Transverse colon (tissue), 4 donors: ENCODE results near the gene PDZD2. TPM values are rescaled to one million over a fixed set of nuclear protein-coding genes. Genes with fewer than 3 reads are reported as not detected.
"Not testable (repeated sequence)": the region's sequence is repeated elsewhere in the genome, so short reads cannot be mapped to it uniquely, and the experiment has no call there.

ENCODE experiments used
- DNase-seq: peaks from one replicate; pipeline ENCODE4 v3.0.0-alpha.2; 2019
- H3K27ac ChIP-seq, 4 donors: fragments of 200-600 bp; sonication (generic); 2 replicates each; pipeline ENCODE4 v1.5.1; 2016 to 2018; ENCODE audit warnings: inconsistent platforms in 4 of 4
- H3K27me3 ChIP-seq: fragments of 200-600 bp; sonication (generic); 2 replicates; pipeline ENCODE4 v1.5.1; 2017; ENCODE audit warnings: inconsistent platforms
- H3K36me3 ChIP-seq, 4 donors: fragments of 200-600 bp; sonication (generic); 2 replicates each; pipeline ENCODE4 v1.5.1; 2017 to 2019; ENCODE audit warnings: inconsistent platforms in 4 of 4
- H3K4me1 ChIP-seq, 4 donors: fragments of 200-600 bp; sonication (generic); 2 replicates each; pipeline ENCODE4 v1.5.1; 2017 to 2020; ENCODE audit warnings: inconsistent platforms in 4 of 4
- H3K4me3 ChIP-seq, 4 donors: fragments of 200-600 bp; sonication (generic); 1 replicate in 1 of 4; 2 replicates in 3 of 4; pipeline versions ENCODE4 v1.5.1 to v1.6.1; 2017 to 2019; ENCODE audit warnings: inconsistent platforms in 4 of 4
- H3K9me3 ChIP-seq, 2 donors: fragments of 200-600 bp; sonication (generic); 2 replicates each; pipeline ENCODE4 v1.5.1; 2017 to 2019; ENCODE audit warnings: inconsistent platforms in 2 of 2
- CTCF ChIP-seq, 5 experiments: fragments of 200-600 bp in 3 of 5; fragments of 450-650 bp in 2 of 5; sonication (generic) in 3 of 5; IDR thresholded peaks; 1 replicate in 2 of 5; 2 replicates in 3 of 5; pipeline ENCODE4 v1.5.1; 2016 to 2017; ENCODE audit warnings: antibody characterized with exemption in 5 of 5, inconsistent platforms in 3 of 5, mild to moderate bottlenecking in 2 of 5, moderate library complexity in 1 of 5
- EP300 ChIP-seq: sonication (generic); formaldehyde crosslinking; IDR thresholded peaks from one replicate; pipeline ENCODE4 v1.6.1; 2017; ENCODE audit warnings: antibody characterized with exemption, low read depth
- POLR2A ChIP-seq: fragments of 450-650 bp; IDR thresholded peaks from one replicate; pipeline ENCODE4 v1.6.1; 2016; ENCODE audit warnings: antibody characterized with exemption, mild to moderate bottlenecking, moderate library complexity
- POLR2AphosphoS5 ChIP-seq, 3 donors: sonication (generic); formaldehyde crosslinking; IDR thresholded peaks; one replicate each; pipeline ENCODE4 v1.6.1; 2016; ENCODE audit warnings: antibody characterized with exemption in 3 of 3
- WGBS, 2 donors: methylation state at CpG; one replicate each; pipeline ENCODE4 v1.1.5; 2018; ENCODE audit warnings: low coverage in 1 of 2; 5-methylcytosine and 5-hydroxymethylcytosine counted together
- in situ Hi-C, 4 donors: fragments of 200-750 bp; cut with MboI; loops; one replicate each; pipeline versions ENCODE4 v1.15.0 to v1.15.1; 2017; ENCODE audit warnings: low sequenced_read_pairs in 3 of 4, low pct_ligation_motif_present in 1 of 4, low pct_unique_long_range_greater_than_20kb in 1 of 4
- intact Hi-C: fragments of 100-400 bp; cut with DNase I; formaldehyde crosslinking; loops from one replicate; pipeline ENCODE4 v1.15.1; 2023; ENCODE audit warnings: low total_unique reads
- total RNA-seq, 4 donors: library from RNA; depleted of rRNA; stranded (reverse); fragments of >200 nt; gene quantifications; one replicate each; pipeline ENCODE4 v1.1.0, GENCODE V29; 2016

PDZD2 gene
- total RNA-seq, 4 donors from 2014 or later, result 2.0 to 3.7 (median 2.8) TPM

- peaks cover 0 to 11% (median 4%) of the 10 kb centered on the region in 4 donors for H3K4me1 ChIP-seq
- DNase-seq, result no peak
- no peak overlapping the region for H3K4me3 ChIP-seq
- no peaks in the 10 kb centered on the region for H3K27me3 ChIP-seq
- H3K36me3 ChIP-seq, result no peaks in the 10 kb centered on the region
- TF ChIP-seq CTCF (IDR thresholded peaks at IDR 0.05) (no peak), POLR2A (no peak), EP300 (no peak), POLR2AphosphoS5 (IDR thresholded peaks at IDR 0.05) (no peak)
- intact Hi-C loops (no loop called here), in situ Hi-C loops (no loop called here)
- no peak overlapping the region for H3K27ac ChIP-seq
- 88 to 93% methylated on average over 3 of the region's 3 CpGs for WGBS, 2 donors
- H3K9me3 ChIP-seq, result no peaks in the 10 kb centered on the region
Observed at GRCh38 chr5:32030222-32030621, 391.3 kb downstream of the PDZD2 start.

- Histone ChIP-seq H3K36me3 (no peaks in the 10 kb centered on the region), H3K27me3 (no peaks in the 10 kb centered on the region), H3K4me1 (peaks cover 0 to 11% (median 4%) of the 10 kb centered on the region in 4 donors), H3K4me3 (no peak overlapping the region), H3K9me3 (no peaks in the 10 kb centered on the region), H3K27ac (no peak overlapping the region)
- intact Hi-C loops (no loop called here), in situ Hi-C loops (no loop called here)
- WGBS, 2 donors, result 89 to 100% methylated on average over 1 to 5 of the region's 5 CpGs
- DNase-seq, result no peak
- TF ChIP-seq POLR2AphosphoS5 (IDR thresholded peaks at IDR 0.05) (no peak), POLR2A (no peak), EP300 (no peak), CTCF (IDR thresholded peaks at IDR 0.05) (no peak)
Observed at GRCh38 chr5:32030686-32031085, 391.8 kb downstream of the PDZD2 start.

GRCh38 chr5:32031089-32031488 is 392.2 kb downstream of the PDZD2 start:
- Histone ChIP-seq H3K4me1 (peaks cover 0 to 11% (median 4%) of the 10 kb centered on the region in 4 donors), H3K27me3 (no peaks in the 10 kb centered on the region), H3K27ac (no peak overlapping the region), H3K36me3 (no peaks in the 10 kb centered on the region), H3K9me3 (no peaks in the 10 kb centered on the region), H3K4me3 (no peak overlapping the region)
- TF ChIP-seq POLR2A (no peak), EP300 (no peak), POLR2AphosphoS5 (IDR thresholded peaks at IDR 0.05) (no peak), CTCF (IDR thresholded peaks at IDR 0.05) (no peak)
- WGBS, 2 donors, result 79 to 91% methylated on average over 4 of the region's 4 CpGs
- no peak for DNase-seq
- in situ Hi-C loops, result no loop called here
- intact Hi-C loops, result no loop called here

GRCh38 chr5:32038523-32038922 is 399.6 kb downstream of the PDZD2 start:
- H3K27ac ChIP-seq, result no peak overlapping the region
- TF ChIP-seq CTCF (IDR thresholded peaks at IDR 0.05), result no peak
- no peak for TF ChIP-seq EP300
- no peak for TF ChIP-seq POLR2A
- no peak for TF ChIP-seq POLR2AphosphoS5 (IDR thresholded peaks at IDR 0.05)
- DNase-seq, result no peak
- H3K4me3 ChIP-seq, result no peak overlapping the region
- intact Hi-C loops, result no loop called here
- no peaks in the 10 kb centered on the region for H3K27me3 ChIP-seq
- in situ Hi-C loops, result no loop called here
- no peaks in the 10 kb centered on the region for H3K36me3 ChIP-seq
- H3K4me1 ChIP-seq, result no peaks in the 10 kb centered on the region
- H3K9me3 ChIP-seq, result no peaks in the 10 kb centered on the region
- 71 to 80% methylated on average over 2 of the region's 2 CpGs for WGBS, 2 donors

- H3K9me3 ChIP-seq, H3K27ac ChIP-seq, H3K4me3 ChIP-seq, DNase-seq, intact Hi-C loops, in situ Hi-C loops, H3K36me3 ChIP-seq, H3K27me3 ChIP-seq, H3K4me1 ChIP-seq: not testable (repeated sequence)
- WGBS, 2 donors, result 96 to 98% methylated on average over 6 to 22 of the region's 22 CpGs
Observed at GRCh38 chr5:32039133-32039532, 400.2 kb downstream of the PDZD2 start.

- H3K9me3 ChIP-seq, H3K36me3 ChIP-seq, H3K4me3 ChIP-seq, intact Hi-C loops, DNase-seq, in situ Hi-C loops, H3K27ac ChIP-seq, H3K4me1 ChIP-seq, H3K27me3 ChIP-seq: not testable (repeated sequence)
- 96% methylated on average over 22 of the region's 26 CpGs; no CpG with 5 or more reads in 1 of the 2 donors for WGBS, 2 donors
Observed at GRCh38 chr5:32039601-32040000, 400.7 kb downstream of the PDZD2 start.

GRCh38 chr5:32040181-32040695 is 401.3 kb downstream of the PDZD2 start:
- H3K36me3 ChIP-seq, H3K27ac ChIP-seq, in situ Hi-C loops, H3K4me1 ChIP-seq, H3K27me3 ChIP-seq, H3K4me3 ChIP-seq, H3K9me3 ChIP-seq, DNase-seq, intact Hi-C loops: not testable (repeated sequence)
- 96% methylated on average over 30 of the region's 31 CpGs; no CpG with 5 or more reads in 1 of the 2 donors for WGBS, 2 donors
